Stimulated activated CD4-positive, alpha-beta T cell treated with anti-CD3 and anti-CD28 coated beads, Interleukin-15, amount 100 ng/mL, for 1 hour (primary cell): ENCODE measurements around the gene KBTBD8.

Source experiments
- DNase-seq, 2 donors: peaks; one replicate each; pipeline ENCODE4 v3.0.0-alpha.2; 2020; ENCODE audit warnings: low read depth in 1 of 2, low spot score in 1 of 2

KBTBD8 gene

DNA sequence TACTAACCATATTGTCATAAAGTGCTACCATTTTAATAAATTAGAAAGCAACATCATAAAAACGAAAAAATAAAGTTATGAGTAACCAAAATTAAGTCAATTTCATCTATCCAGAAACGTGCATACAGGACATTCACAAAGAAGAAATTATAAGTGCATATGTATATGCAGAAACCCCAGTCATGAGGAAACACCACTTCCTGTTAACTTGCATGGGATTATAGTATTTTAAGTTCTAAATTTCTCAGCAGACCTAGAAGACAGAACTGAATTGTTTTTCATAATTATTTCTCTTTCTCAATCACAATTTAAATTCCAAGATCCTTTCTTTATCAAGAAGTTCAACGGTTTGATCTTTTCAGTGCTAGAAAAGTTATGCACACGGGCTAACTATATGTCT lies 1.4 kb upstream of the KBTBD8 start:
- no peak for DNase-seq

DNA sequence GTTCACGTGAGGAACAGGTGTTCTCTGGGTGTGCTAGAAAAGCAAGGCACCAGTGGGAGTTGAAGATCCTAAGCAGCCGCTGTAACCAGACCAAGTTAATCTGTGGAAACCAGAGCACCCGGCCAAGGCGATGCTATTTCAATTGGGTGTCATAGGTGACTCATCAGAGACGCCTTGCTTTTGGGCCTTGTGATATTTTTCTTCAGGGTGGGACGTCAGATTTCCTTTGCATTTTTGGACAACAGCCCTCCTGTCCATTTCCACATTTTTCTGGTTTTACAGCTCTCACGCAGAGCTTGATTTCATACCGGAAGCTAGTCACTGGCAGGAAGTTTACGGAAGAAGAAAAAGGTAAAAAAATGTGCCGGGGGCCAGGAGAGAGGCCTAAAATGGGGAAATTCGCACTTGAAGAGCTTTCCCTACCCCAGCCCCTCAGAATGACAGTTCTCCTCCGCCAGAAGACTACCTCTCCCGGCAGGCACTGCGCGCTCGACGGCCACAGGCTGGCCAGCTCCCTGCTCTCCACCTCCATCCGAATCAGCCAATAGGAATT lies 471 bp upstream of the KBTBD8 start:
- no peak for DNase-seq

DNA sequence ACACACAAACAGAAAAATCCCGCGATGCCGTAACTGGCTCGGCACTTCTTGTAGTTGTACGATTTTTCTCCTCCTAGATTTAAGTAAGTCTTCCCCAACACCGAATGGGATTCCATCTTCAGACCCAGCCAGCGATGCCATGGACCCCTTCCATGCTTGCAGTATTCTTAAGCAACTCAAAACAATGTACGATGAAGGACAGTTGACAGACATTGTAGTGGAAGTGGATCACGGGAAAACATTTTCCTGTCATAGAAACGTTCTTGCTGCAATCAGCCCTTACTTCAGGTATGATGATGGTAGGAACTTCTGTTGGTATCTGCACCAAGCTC lies 763 bp downstream of the KBTBD8 start:
- no peak for DNase-seq

DNA sequence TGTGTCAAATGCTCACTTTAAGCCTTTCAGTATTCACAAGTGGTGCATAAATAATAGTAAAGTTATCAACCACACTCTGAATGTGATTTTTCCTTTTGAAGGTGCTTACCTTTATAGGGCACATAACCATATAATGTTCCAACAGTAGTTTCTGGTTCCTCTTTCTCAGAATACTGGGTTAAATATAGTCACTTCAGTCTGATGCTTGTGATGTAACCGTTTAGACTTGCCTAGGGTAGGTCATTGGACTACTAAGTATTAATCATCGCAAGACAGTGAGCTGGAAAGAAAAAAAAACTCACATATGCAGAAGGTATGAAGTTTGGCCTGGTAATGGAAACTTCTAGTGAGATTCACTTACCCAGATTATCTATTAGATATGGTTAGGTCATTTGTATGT lies 1.9 kb downstream of the KBTBD8 start:
- no peak for DNase-seq

DNA sequence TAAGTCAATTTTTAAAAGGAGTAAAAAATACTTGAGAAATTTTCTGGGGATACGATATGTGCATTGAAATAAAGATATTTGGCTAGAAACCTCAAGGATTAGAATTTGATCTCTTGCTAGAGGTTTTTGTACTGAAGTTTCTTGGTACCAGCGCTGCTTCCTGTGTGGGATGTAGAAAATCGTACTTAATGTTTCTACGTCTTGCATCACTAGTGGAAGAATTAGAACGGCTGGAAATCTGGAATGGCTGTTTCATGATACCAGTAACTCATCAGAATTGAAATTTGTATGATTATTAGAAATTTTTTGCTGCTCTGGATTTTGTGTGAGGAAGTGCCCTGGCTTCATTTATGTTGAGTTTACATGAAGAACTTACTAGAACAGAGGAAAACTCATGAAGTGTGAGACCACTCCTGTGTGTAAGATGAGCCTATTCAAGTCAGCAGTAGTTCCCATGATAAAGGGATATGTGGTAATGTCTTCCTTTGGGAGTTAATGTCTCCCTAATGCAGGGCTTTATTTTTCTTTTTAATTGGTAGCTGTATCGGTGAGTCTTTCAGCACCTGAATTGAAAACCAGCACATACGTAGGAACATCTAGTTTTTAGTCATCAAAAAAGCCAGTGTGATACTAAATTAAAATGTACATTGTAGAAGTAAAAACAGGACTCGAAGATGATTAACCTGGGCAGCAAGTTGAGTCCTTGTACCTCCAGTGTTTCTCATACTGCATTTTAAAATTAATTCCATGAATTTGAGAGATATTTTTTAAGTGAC lies 3.2 kb downstream of the KBTBD8 start:
- no peak for DNase-seq

DNA sequence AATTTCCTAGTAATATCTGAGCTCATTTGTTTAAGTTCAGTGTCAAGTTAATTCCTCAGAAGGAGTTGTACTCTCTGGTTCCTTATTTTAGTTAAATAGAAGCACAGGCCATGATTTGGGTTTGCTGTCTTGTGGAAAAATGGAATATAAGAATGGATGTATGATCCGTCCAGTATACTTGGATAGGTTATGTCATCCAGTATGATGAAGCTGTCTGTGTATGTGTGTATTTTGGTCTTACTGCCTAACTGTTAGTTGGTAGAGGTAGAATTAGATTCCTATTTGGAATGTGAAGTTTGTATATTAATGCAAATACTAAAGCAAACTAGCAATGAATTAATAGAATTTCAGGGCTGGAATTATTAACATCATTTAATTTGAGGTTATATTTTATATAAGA lies 7.9 kb downstream of the KBTBD8 start:
- no peak for DNase-seq

DNA sequence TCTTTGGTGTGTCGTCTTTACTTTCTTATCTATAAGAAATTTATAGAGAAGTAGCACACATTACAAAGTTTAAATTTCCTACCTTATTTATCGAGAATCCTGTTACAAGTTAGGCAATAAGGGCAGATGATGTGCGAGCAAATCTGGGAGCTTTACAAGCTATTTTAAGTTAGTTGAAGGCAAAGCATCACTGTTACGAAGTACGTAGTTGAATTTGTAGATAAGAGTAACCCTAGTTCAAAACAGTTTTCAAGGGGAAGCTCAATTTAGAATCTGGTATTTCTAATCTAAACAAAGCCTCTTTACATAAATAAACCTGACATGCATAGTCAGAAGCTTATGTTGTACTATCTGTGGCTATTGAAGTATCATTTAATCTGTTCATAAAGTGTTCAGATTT lies 8.4 kb downstream of the KBTBD8 start:
- DNase-seq, result no peak

DNA sequence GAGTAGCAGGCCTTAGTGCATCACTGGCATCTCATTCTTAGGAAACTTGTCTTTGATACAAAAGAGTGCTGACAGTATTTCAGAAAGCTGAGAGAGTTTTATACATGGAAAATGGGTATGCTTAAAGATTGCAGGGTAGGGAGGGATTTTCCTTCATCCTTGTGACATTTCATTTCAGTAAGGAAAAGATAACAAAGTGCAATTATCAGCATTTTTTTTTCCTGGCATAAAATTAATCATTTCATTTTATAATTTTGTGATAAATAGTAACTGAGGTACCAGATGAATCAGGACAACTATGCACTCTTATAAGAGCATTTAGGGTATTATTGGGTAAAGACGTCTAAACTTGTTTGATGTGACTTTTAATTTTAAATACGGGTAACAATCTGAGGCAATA lies 10.3 kb downstream of the KBTBD8 start:
- no peak for DNase-seq

DNA sequence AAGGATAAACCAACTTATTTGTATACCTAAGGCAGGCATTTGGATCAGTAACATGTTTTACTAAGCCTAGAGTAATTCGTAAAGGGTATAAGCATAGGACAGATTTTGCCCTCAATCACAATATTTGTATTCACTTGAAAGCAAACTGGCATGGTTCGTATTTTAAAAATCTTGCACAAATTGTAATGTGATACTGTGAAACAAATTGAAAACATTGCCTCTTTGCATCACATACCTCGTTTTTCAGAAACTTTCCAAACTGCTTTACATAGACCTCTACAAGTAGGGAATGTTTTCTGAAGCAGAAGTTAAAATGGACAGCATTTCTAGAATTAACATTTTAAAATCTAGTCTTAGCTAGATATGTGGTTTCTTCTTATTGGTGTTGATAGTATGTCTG lies 11.6 kb downstream of the KBTBD8 start:
- DNase-seq, result no peak

DNA sequence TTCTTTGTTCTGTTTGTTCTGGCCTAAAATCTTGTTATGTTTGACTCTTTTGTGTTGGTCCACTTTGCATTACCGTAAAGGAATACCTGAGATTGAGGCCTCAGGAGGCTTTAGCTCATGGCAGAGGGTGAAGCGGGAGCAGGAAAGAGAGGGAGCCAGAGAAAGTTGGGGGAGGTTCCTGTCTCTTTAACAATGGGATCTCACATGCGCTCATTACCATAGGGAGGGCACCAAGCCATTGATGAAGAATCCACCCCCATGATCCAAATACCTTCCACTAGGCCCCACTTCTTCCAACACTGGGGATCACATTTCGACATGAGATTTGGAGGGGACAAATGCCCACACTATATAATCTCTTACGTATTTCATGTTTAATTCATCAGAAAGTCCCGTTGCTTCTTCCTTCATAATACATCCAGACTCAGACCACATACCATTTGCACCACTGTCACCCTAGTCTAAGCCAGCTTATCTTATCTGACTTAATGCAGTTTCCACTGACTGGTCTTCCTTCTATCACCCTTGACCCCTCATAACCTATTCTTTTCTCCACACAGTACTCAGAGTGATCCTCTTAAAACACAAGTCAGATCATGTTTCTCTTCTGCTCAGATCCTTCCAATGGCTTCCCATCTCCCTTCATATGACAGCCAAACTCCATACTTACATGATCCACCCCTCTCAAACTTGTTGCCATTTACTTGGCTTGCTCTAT lies 13.5 kb downstream of the KBTBD8 start:
- DNase-seq, result no peak

DNA sequence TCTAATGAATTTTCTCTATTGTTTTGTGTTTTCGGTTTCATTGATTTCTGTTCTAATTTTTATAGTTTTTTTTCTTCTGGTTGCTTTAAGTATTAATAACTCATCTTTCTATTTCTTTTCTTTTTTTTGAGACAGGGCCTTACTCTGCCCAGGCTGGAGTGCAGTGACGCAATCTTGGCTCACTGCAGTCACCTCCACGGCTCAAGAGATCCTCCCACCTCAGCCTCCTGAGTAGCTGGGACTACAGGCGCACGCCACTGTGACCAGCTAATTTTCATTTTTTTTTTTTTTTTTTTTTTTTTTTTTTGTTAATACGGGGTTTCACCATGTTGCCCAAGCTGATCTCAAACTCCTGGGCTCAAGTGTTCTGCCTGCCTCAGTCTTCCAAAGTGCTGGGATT lies 14.5 kb downstream of the KBTBD8 start:
- DNase-seq, result no peak

DNA sequence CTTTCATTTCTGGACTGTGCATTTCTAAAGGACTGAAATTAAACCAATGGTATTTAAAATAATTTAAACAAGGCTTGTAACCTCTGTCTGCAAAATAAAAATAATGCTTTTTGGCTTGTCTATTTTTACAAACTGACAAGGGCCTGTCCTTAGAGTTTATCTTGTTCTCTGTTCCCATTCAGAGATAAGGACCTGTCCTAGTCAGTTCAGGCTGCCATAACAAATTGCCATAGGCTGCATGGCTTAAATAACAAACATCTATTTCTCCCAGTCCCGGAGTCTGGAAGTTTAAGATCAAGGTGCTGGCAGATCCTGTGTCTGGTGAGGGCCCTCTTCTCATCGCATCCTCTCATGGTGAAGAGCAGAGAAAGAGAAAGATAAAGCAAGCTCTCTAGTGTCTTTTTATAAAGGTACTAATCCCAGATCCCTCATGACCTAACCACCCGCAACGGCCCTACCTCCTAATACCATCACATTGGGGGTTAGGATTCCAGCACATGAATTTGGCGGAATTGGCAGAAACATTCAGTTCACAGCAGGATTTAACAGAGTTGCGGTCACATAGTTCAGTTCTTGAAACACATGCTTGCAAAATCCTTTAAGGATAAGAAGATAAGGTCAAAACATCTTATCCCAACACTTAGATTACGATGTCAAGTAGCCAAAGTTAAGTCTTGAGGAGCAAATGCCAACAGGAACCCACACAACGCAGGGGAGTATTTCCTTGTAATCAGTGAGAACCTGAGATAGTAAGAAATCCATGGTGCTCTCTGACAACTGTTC lies 17.8 kb downstream of the KBTBD8 start:
- no peak for DNase-seq

DNA sequence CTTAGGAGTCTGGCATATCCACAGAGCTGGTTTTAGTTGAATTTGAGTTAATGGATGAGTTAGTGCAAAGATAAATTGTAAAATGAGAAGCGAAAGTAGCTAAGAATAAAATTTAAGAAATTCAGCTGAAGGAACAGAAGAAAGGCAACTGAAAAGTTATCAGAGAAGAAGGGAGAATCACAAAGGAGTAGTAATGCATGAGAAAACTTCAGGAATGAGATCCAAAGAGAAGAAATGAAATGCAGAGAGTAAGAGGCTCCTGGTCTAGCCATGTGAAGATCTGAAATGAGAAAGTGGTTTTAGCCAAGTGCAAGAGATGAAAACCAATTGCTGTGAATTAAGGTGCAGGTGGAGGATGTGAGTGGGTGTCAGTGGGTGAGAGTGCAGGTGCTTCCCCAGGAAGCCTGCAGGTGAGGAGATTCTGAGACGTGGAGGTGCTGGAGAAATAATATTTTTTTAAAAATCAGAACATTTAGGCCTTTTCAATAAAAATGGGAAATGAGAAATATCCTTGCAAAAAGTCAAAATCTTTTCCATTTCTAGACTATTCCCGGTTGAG lies 18.5 kb downstream of the KBTBD8 start:
- no peak for DNase-seq

DNA sequence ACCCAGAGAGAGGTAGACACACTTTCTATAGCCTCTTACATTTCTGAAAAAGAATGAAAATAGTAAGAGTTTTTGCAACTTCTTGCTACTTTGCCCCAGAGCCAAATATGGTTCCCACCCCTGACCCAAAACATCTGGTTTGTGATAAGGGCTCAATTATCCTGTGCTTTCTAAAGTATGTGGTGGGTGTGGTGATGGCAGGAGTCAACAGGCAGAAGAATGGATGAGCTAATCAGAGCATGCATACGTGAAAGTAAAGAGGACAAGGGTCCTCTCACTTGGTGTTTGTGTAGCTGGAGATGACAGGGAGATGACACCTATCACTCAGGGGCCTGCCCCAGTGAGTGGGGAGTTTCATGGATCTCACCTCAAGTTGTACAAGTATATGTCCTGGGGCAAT lies 19.1 kb downstream of the KBTBD8 start:
- DNase-seq, result no peak

DNA sequence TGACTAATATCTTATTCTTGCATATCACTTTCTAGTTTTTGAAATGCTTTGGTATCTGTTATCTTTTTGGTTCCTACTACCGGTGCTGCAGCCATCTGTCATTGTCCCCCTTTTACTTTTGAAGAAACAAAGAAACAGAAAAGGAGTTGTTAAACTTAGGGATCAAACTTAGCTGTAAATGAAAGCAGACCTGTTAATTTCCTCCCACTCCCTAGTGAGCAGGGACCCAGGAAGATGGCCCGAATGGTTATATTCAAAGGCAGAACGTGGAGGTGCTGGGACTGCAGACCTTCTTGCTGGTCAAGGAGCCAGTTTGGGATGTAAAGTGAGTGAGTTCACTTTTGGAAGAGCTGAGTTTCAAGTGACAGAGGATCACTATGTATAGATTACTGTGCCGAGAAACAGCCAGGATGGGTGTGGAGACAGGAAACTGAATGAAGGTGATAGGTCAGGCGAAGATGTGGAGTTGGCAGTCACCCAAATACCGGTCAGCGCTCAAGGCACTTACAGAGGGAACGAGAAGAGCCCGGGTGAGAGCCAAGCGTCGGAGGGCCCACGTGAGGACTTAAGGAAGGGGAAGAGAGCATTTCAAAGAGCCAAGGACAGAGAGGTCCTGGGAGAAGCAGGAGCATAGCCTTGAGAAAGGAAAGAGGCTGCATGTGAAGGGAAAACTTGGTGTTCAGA lies 20.1 kb downstream of the KBTBD8 start:
- DNase-seq, result no peak

DNA sequence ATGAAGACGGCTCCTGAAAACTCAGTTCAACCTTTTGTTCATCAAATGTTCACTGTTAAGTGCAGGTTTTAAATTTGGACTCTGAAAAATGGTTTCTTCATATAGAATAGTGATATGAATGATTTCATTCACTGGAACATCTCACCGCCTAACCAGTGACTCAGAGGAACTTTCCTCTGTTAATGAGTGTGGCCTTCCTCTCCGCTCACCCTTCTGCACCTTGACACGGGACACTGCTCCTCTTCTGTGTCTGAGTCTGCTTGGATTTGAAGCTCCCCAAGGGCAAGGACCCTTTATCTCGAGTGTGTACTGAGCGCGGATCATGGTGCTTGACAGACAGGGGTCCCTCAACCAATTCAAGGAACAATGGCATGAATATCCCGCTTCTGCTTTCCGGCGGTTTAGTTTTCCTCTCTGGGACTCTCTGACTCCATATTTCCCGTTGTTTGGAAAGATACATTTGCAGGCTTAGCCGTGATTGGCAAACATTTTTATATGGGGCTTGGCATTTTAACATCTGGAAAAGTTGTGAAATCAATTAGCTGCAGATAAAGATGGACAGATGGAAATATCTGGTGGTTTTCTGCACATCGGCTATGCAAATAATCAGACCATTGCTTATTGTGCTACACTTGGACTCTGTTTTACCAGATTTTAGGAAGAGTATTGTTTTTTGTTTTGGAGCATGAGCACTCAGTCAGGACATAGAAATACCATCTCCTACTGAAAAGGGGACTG lies 20.9 kb downstream of the KBTBD8 start:
- no peak for DNase-seq

DNA sequence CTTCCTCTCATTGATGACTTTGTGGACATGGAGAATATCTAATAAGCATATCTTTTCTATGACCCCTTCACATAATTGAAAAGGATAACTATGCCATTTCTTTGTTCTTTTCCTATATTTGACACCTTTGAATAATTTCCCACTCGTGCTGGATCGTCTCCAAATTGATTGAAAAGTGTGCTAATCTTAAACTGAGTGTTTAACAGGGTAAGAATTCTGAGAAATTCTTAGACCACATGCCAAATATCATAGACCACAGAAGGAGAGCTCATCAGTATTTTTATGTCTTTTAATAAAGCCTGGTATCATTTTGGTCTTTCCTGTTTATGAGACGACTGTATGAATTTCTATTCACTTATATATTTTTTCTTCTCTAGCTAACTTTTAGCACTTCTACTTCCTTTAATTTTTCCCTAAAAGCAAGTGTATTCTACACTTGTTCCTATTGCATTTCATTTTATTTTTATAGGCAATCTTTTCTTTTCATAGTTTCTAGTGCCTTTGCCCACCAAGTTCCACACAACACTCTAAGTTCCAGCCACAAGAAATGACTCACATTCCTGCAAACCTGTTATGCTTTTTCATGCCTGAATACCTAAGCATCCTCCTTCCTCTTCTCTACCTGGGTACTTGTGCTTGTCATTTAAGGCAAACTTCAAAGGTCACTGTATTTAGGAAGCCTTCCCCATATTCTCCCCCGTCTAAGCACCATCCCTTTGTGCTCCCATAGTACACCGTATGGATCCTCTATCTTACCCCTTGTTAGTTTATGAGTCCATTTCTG lies 30.1 kb downstream of the KBTBD8 start:
- DNase-seq, result no peak

DNA sequence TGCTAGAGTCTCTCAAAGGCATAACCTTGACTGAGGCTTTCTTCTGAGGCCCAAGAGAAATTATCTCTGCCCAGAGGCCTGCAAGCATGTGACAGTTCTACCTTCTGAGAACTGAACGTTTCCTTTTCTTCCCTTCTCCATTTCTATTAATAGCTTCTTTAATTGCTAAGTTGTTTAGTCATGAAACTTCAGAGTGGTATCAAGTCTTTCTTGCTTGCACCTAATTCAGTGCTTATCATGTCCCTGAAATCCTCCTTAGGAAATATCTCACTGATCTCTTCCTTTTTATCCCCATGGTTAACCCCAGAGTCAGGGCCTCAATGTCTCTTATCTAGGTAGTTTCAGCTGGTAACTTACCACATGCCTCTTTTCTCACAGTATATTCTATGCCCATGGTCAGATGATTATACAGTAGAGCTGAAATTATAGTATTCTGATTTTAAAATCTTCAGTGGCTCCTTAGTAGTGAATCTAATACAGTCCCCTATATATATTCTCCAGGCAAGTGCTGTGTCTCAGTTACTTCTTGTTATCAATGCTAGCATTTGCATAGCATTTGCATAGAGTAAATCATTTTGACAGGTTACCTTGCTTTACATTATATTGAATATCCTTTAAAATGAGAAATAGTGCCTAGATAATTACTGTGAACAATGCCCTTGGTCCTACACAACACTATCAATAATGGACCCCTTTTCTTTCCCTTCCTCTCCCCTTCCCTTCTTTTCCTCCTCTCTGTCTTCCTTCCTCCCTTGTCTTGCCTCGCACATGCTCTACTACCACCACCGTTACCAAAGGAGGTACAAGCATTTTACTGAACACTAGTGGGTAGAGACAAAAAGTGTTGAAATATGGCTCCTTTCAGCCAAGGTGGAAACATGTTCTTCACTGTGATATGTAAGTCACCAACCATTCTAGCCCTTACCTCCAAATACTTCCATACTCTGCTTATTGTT lies 33.0 kb downstream of the KBTBD8 start:
- no peak for DNase-seq
